NCI-H748 (cell line): ENCODE data around the gene ITPR1.

Source experiments
- DNase-seq: peaks from one replicate; lab custom pipeline; 2025; ENCODE audit not compliant: unreplicated experiment; lab: John Stamatoyannopoulos, UW

Gene ITPR1

GRCh38 chr3:4770561-4770960 is 277.4 kb downstream of the ITPR1 start:
- DNase-seq = no peak

- DNase-seq = no peak
Observed at GRCh38 chr3:4771243-4771642, 278.1 kb downstream of the ITPR1 start.

GRCh38 chr3:4772171-4772804 is 279.1 kb downstream of the ITPR1 start:
- DNase-seq = no peak

GRCh38 chr3:4772858-4773257 is 279.7 kb downstream of the ITPR1 start:
- no peak for DNase-seq

- DNase-seq = no peak
Observed at GRCh38 chr3:4773583-4773982, 280.4 kb downstream of the ITPR1 start.

- DNase-seq = peak; percentile 12
Observed at GRCh38 chr3:4774531-4774930, 281.4 kb downstream of the ITPR1 start.

- no peak for DNase-seq
Observed at GRCh38 chr3:4776399-4776979, 283.3 kb downstream of the ITPR1 start.

GRCh38 chr3:4776980-4777581 is 283.9 kb downstream of the ITPR1 start:
- peak; percentile 21 for DNase-seq

- DNase-seq = no peak
Observed at GRCh38 chr3:4778119-4778518, 285.0 kb downstream of the ITPR1 start.

GRCh38 chr3:4778740-4779139 is 285.6 kb downstream of the ITPR1 start:
- DNase-seq = no peak

GRCh38 chr3:4780545-4780957 is 287.4 kb downstream of the ITPR1 start:
- DNase-seq = no peak

- no peak for DNase-seq
Observed at GRCh38 chr3:4782095-4782494, 288.9 kb downstream of the ITPR1 start.

GRCh38 chr3:4785551-4785950 is 292.4 kb downstream of the ITPR1 start:
- no peak for DNase-seq

- no peak for DNase-seq
Observed at GRCh38 chr3:4786431-4786830, 293.3 kb downstream of the ITPR1 start.

- no peak for DNase-seq
Observed at GRCh38 chr3:4791358-4791757, 298.2 kb downstream of the ITPR1 start.

GRCh38 chr3:4793311-4793710 is 300.2 kb downstream of the ITPR1 start:
- no peak for DNase-seq

- no peak for DNase-seq
Observed at GRCh38 chr3:4794331-4794730, 301.2 kb downstream of the ITPR1 start.

- DNase-seq = no peak
Observed at GRCh38 chr3:4794798-4795197, 301.6 kb downstream of the ITPR1 start.

GRCh38 chr3:4795905-4796304 is 302.8 kb downstream of the ITPR1 start:
- DNase-seq = no peak

GRCh38 chr3:4797201-4797705 is 304.1 kb downstream of the ITPR1 start:
- DNase-seq = no peak

- DNase-seq = no peak
Observed at GRCh38 chr3:4799266-4800256, 306.4 kb downstream of the ITPR1 start.
